Measurements from ENCODE around the gene B3GNT2. TPM values are rescaled to one million over a fixed set of nuclear protein-coding genes. Genes with fewer than 3 reads are reported as not detected.
"Not testable (repeated sequence)": the region's sequence is repeated elsewhere in the genome, so short reads cannot be mapped to it uniquely, and the experiment has no call there.

The B3GNT2 gene
- total RNA-seq (43.1 TPM), polyA plus RNA-seq (24.8 TPM)
- long read RNA-seq, donor 1, partial matches to known transcripts: 0 of 1 reads
- long read RNA-seq, donor 1, other reads (novel, unspliced or antisense): 0 of 1 reads
- long read RNA-seq, donor 2, transcript B3GNT2-201 (2 exons, 2,763 nt): major isoform, 43 of 43 reads
- long read RNA-seq, donor 2, partial matches to known transcripts: 0 of 43 reads
- long read RNA-seq, donor 2, other reads (novel, unspliced or antisense): 0 of 43 reads
- long read RNA-seq, donor 3, transcript B3GNT2-201 (2 exons, 2,763 nt): major isoform, 27 of 27 reads
- long read RNA-seq, donor 3, partial matches to known transcripts: 0 of 27 reads
- long read RNA-seq, donor 3, other reads (novel, unspliced or antisense): 0 of 27 reads
- long read RNA-seq, donor 4, transcript B3GNT2-201 (2 exons, 2,763 nt): major isoform, 8 of 8 reads
- long read RNA-seq, donor 4, partial matches to known transcripts: 0 of 8 reads
- long read RNA-seq, donor 4, other reads (novel, unspliced or antisense): 0 of 8 reads
- long read RNA-seq, donor 5, transcript B3GNT2-201 (2 exons, 2,763 nt): major isoform, 26 of 26 reads
- long read RNA-seq, donor 5, partial matches to known transcripts: 0 of 26 reads
- long read RNA-seq, donor 5, other reads (novel, unspliced or antisense): 0 of 26 reads
- long read RNA-seq, donor 6, transcript B3GNT2-201 (2 exons, 2,763 nt): major isoform, 19 of 19 reads
- long read RNA-seq, donor 6, partial matches to known transcripts: 0 of 19 reads
- long read RNA-seq, donor 6, other reads (novel, unspliced or antisense): 0 of 19 reads
- long read RNA-seq, donor 7, transcript B3GNT2-201 (2 exons, 2,763 nt): major isoform, 19 of 45 reads
- long read RNA-seq, donor 7, partial matches to known transcripts: 26 of 45 reads
- long read RNA-seq, donor 7, other reads (novel, unspliced or antisense): 0 of 45 reads
- long read RNA-seq, donor 8, partial matches to known transcripts: 0 of 4 reads
- long read RNA-seq, donor 8, other reads (novel, unspliced or antisense): 0 of 4 reads
- long read RNA-seq, donor 9, transcript B3GNT2-201 (2 exons, 2,763 nt): major isoform, 11 of 11 reads
- long read RNA-seq, donor 9, partial matches to known transcripts: 0 of 11 reads
- long read RNA-seq, donor 9, other reads (novel, unspliced or antisense): 0 of 11 reads
- long read RNA-seq, donor 10, transcript B3GNT2-201 (2 exons, 2,763 nt): major isoform, 17 of 17 reads
- long read RNA-seq, donor 10, partial matches to known transcripts: 0 of 17 reads
- long read RNA-seq, donor 10, other reads (novel, unspliced or antisense): 0 of 17 reads

- DNase-seq (ENCODE audit: low read depth in 6 of 9, low spot score in 9 of 9): peak in 8 of 9 donors; percentile 51 to 91 (median 78)
- Histone ChIP-seq H3K4me1 (ENCODE audit: control insufficient read depth in 2 of 2, insufficient read depth in 2 of 2, low read length in 2 of 2) (peaks cover 33 to 50% of the 10 kb centered on the region in 2 donors), H3K4me3 (ENCODE audit: low read length in 2 of 2) (peak within 1 kb of the TSS; percentile 96 to 100), H3K36me3 (ENCODE audit: control insufficient read depth in 2 of 2, insufficient read depth in 2 of 2, low read length in 1 of 2) (peaks cover 0 to 3% of the 10 kb centered on the region in 2 donors), H3K9me3 (ENCODE audit: control insufficient read depth in 2 of 2, insufficient read depth in 1 of 2, low read length in 1 of 2) (no peaks in the 10 kb centered on the region), H3K27ac (ENCODE audit: low read depth in 1 of 2, low read length in 1 of 2) (peak within 1 kb of the TSS; percentile 92 to 97), H3K27me3 (ENCODE audit: control insufficient read depth in 2 of 2, insufficient read depth in 1 of 2, low read length in 1 of 2) (no peaks in the 10 kb centered on the region)
- under 1% methylated on average over 70 of the region's 70 CpGs for WGBS
Measured at GRCh38 chr2:62195421-62196277, at the start of gene B3GNT2. B3GNT2 (plus strand) TSS chr2:62196115; CDS start chr2:62222221, 26,106 bp downstream.

DNA sequence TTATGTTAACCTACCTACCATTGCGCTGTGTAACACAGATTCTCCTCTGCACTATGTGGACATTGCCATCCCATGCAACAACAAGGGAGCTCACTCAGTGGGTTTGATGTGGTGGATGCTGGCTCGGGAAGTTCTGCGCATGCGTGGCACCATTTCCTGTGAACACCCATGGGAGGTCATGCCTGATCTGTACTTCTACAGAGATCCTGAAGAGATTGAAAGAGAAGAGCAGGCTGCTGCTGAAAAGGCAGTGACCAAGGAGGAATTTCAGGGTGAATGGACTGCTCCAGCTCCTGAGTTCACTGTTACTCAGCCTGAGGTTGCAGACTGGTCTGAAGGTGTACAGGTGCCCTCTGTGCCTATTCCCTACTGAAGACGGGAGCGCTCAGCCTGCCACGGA lies 49.1 kb upstream of the B3GNT2 start:
- H3K27me3 ChIP-seq (ENCODE audit: control insufficient read depth in 2 of 2, insufficient read depth in 1 of 2, low read length in 1 of 2); DNase-seq (ENCODE audit: low read depth in 6 of 9, low spot score in 9 of 9); H3K4me3 ChIP-seq (ENCODE audit: low read length in 2 of 2); H3K9me3 ChIP-seq (ENCODE audit: control insufficient read depth in 2 of 2, insufficient read depth in 1 of 2, low read length in 1 of 2); H3K36me3 ChIP-seq (ENCODE audit: control insufficient read depth in 2 of 2, insufficient read depth in 2 of 2, low read length in 1 of 2); H3K27ac ChIP-seq (ENCODE audit: low read depth in 1 of 2, low read length in 1 of 2): not testable (repeated sequence)
- WGBS: 72% methylated on average over 7 of the region's 7 CpGs
- peaks cover 0 to 11% of the 10 kb centered on the region in 2 donors for H3K4me1 ChIP-seq (ENCODE audit: control insufficient read depth in 2 of 2, insufficient read depth in 2 of 2, low read length in 2 of 2)

- DNase-seq (ENCODE audit: low read depth in 6 of 9, low spot score in 9 of 9): no peak
- Histone ChIP-seq H3K4me1 (ENCODE audit: control insufficient read depth in 2 of 2, insufficient read depth in 2 of 2, low read length in 2 of 2) (peaks cover 0 to 11% of the 10 kb centered on the region in 2 donors), H3K27me3 (ENCODE audit: control insufficient read depth in 2 of 2, insufficient read depth in 1 of 2, low read length in 1 of 2) (no peaks in the 10 kb centered on the region), H3K4me3 (ENCODE audit: low read length in 2 of 2) (no peak overlapping the region), H3K27ac (ENCODE audit: low read depth in 1 of 2, low read length in 1 of 2) (no peak overlapping the region), H3K36me3 (ENCODE audit: control insufficient read depth in 2 of 2, insufficient read depth in 2 of 2, low read length in 1 of 2) (no peaks in the 10 kb centered on the region), H3K9me3 (ENCODE audit: control insufficient read depth in 2 of 2, insufficient read depth in 1 of 2, low read length in 1 of 2) (no peaks in the 10 kb centered on the region)
- 96% methylated on average over 4 of the region's 4 CpGs for WGBS
Measured at GRCh38 chr2:62147610-62148301, 48.2 kb upstream of the B3GNT2 start.

- Histone ChIP-seq H3K4me1 (ENCODE audit: control insufficient read depth in 2 of 2, insufficient read depth in 2 of 2, low read length in 2 of 2) (peaks cover 0 to 11% of the 10 kb centered on the region in 2 donors), H3K27me3 (ENCODE audit: control insufficient read depth in 2 of 2, insufficient read depth in 1 of 2, low read length in 1 of 2) (no peaks in the 10 kb centered on the region), H3K36me3 (ENCODE audit: control insufficient read depth in 2 of 2, insufficient read depth in 2 of 2, low read length in 1 of 2) (no peaks in the 10 kb centered on the region), H3K4me3 (ENCODE audit: low read length in 2 of 2) (no peak overlapping the region), H3K27ac (ENCODE audit: low read depth in 1 of 2, low read length in 1 of 2) (no peak overlapping the region), H3K9me3 (ENCODE audit: control insufficient read depth in 2 of 2, insufficient read depth in 1 of 2, low read length in 1 of 2) (no peaks in the 10 kb centered on the region)
- no peak for DNase-seq (ENCODE audit: low read depth in 6 of 9, low spot score in 9 of 9)
Measured at GRCh38 chr2:62149708-62150107, 46.2 kb upstream of the B3GNT2 start.

DNA sequence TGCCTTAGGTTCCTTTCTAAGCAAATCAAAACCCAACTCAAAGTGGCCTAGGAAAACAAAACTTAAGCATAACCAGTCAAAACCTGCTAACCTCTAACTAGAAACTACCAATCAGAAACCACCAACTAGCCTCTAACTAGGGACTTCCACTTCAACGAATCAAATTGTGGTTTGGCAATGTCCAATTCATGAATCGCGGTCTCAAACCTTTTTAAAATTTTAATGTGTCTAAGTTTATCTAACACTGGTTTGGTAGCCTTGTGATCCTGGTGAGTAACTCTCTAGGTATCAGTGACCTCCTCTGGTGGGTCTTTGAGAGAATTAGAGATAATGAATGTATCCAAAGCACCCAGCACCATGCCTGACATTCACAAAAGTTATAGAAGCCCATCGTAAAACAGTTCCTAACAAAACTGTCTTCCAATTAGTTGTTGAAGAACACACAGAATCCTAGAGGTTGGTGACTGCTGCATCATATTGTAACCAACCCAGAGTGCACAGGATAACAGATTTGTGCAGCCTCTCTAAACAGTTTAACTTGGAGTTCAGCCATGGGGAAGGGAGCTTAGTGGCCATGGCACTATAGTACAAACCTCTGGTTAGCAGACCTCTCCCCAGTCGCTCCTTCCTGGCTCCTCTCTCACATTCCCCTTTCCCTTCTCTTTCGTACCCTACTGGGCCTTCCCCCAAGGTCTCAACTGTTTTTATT lies 45.2 kb upstream of the B3GNT2 start:
- no peak overlapping the region for H3K27ac ChIP-seq (ENCODE audit: low read depth in 1 of 2, low read length in 1 of 2)
- no peak overlapping the region for H3K4me3 ChIP-seq (ENCODE audit: low read length in 2 of 2)
- H3K36me3 ChIP-seq (ENCODE audit: control insufficient read depth in 2 of 2, insufficient read depth in 2 of 2, low read length in 1 of 2): no peaks in the 10 kb centered on the region
- no peak for DNase-seq (ENCODE audit: low read depth in 6 of 9, low spot score in 9 of 9)
- H3K9me3 ChIP-seq (ENCODE audit: control insufficient read depth in 2 of 2, insufficient read depth in 1 of 2, low read length in 1 of 2): peaks cover 0 to 2% of the 10 kb centered on the region in 2 donors
- no peaks in the 10 kb centered on the region for H3K27me3 ChIP-seq (ENCODE audit: control insufficient read depth in 2 of 2, insufficient read depth in 1 of 2, low read length in 1 of 2)
- 92% methylated on average over 6 of the region's 6 CpGs for WGBS
- peaks cover 0 to 7% of the 10 kb centered on the region in 2 donors for H3K4me1 ChIP-seq (ENCODE audit: control insufficient read depth in 2 of 2, insufficient read depth in 2 of 2, low read length in 2 of 2)

GRCh38 chr2:62151306-62151638 lies 44.6 kb upstream of the B3GNT2 start:
- Histone ChIP-seq H3K27me3 (ENCODE audit: control insufficient read depth in 2 of 2, insufficient read depth in 1 of 2, low read length in 1 of 2) (no peaks in the 10 kb centered on the region), H3K36me3 (ENCODE audit: control insufficient read depth in 2 of 2, insufficient read depth in 2 of 2, low read length in 1 of 2) (no peaks in the 10 kb centered on the region), H3K27ac (ENCODE audit: low read depth in 1 of 2, low read length in 1 of 2) (no peak overlapping the region), H3K9me3 (ENCODE audit: control insufficient read depth in 2 of 2, insufficient read depth in 1 of 2, low read length in 1 of 2) (peaks cover 0 to 3% of the 10 kb centered on the region in 2 donors), H3K4me3 (ENCODE audit: low read length in 2 of 2) (no peak overlapping the region), H3K4me1 (ENCODE audit: control insufficient read depth in 2 of 2, insufficient read depth in 2 of 2, low read length in 2 of 2) (peaks cover 0 to 7% of the 10 kb centered on the region in 2 donors)
- 95% methylated on average over 4 of the region's 4 CpGs for WGBS
- DNase-seq (ENCODE audit: low read depth in 6 of 9, low spot score in 9 of 9): no peak

GRCh38 chr2:62152000-62152399 lies 43.9 kb upstream of the B3GNT2 start:
- H3K4me3 ChIP-seq (ENCODE audit: low read length in 2 of 2): no peak overlapping the region
- DNase-seq (ENCODE audit: low read depth in 6 of 9, low spot score in 9 of 9): no peak
- no peak overlapping the region for H3K27ac ChIP-seq (ENCODE audit: low read depth in 1 of 2, low read length in 1 of 2)
- peaks cover 0 to 3% of the 10 kb centered on the region in 2 donors for H3K9me3 ChIP-seq (ENCODE audit: control insufficient read depth in 2 of 2, insufficient read depth in 1 of 2, low read length in 1 of 2)
- WGBS: over 99% methylated on average over 3 of the region's 3 CpGs
- H3K4me1 ChIP-seq (ENCODE audit: control insufficient read depth in 2 of 2, insufficient read depth in 2 of 2, low read length in 2 of 2): peaks cover 0 to 1% of the 10 kb centered on the region in 2 donors
- no peaks in the 10 kb centered on the region for H3K36me3 ChIP-seq (ENCODE audit: control insufficient read depth in 2 of 2, insufficient read depth in 2 of 2, low read length in 1 of 2)
- H3K27me3 ChIP-seq (ENCODE audit: control insufficient read depth in 2 of 2, insufficient read depth in 1 of 2, low read length in 1 of 2): no peaks in the 10 kb centered on the region

Data from thymus (tissue), 14 donors.